ENCODE results near the gene FXR2. TPM values are rescaled to one million over a fixed set of nuclear protein-coding genes. Genes with fewer than 3 reads are reported as not detected.

FXR2 gene
- total RNA-seq, 2 experiments from 2014 or later: 32.1 to 32.4 TPM

DNA sequence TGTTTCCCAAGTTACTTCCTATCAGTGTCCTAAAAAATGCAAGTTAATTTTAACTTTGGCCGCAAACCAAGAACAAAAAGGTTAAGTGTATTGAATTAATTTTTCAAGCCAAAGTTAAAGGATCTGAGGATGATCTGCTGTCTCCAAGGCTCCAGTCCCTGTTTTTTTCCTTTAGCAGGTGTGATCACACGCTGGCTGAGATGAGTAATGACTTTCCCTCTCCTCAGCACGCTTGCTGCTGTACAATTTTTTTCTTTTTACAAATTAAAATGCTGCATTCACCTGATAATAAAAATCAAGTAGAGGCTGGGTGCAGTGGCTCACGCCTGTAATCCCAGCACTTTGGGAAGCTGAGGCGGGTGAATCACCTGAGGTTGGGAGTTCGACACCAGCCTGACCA lies 69.8 kb downstream of the FXR2 start:
- no peaks in the 10 kb centered on the region for H3K9me2 ChIP-seq (ENCODE audit: insufficient read depth, low read length)
- no peak for DNase-seq (ENCODE audit: low spot score)
- no peaks in the 10 kb centered on the region for H3K4me1 ChIP-seq (ENCODE audit: insufficient read depth, low read length, poor library complexity, severe bottlenecking)
- intact Hi-C loops (cut with micrococcal nuclease; ENCODE audit: unreplicated experiment): no loop called here
- CTCF ChIA-PET (ENCODE audit: unreplicated experiment): no interaction called here
- H3K9me3 ChIP-seq (ENCODE audit: low read length): no peaks in the 10 kb centered on the region
- no peak overlapping the region for H3K4me2 ChIP-seq (ENCODE audit: low read length)
- no peak overlapping the region for H3K27ac ChIP-seq (ENCODE audit: low read depth, low read length, poor library complexity, severe bottlenecking)
- no peak overlapping the region for H2AFZ ChIP-seq (ENCODE audit: low read length)
- no peak overlapping the region for H3K4me3 ChIP-seq (ENCODE audit: low read depth, low read length, poor library complexity, severe bottlenecking)
- no peaks in the 10 kb centered on the region for H3K36me3 ChIP-seq (ENCODE audit: insufficient read depth, low read length)
- no peaks in the 10 kb centered on the region for H4K20me1 ChIP-seq (ENCODE audit: insufficient read depth, low read length)
- no peaks in the 10 kb centered on the region for H3K79me2 ChIP-seq (ENCODE audit: insufficient read depth, low read depth, low read length)
- BruUV-seq (replicated peaks): no TSS peak
- POLR2A ChIA-PET: no interaction called here
- TF ChIP-seq EZH2phosphoT487 (IDR thresholded peaks at IDR 0.05; ENCODE audit: borderline replicate concordance, low read depth, low read length): no peak
- TF ChIP-seq, protein P1, sequence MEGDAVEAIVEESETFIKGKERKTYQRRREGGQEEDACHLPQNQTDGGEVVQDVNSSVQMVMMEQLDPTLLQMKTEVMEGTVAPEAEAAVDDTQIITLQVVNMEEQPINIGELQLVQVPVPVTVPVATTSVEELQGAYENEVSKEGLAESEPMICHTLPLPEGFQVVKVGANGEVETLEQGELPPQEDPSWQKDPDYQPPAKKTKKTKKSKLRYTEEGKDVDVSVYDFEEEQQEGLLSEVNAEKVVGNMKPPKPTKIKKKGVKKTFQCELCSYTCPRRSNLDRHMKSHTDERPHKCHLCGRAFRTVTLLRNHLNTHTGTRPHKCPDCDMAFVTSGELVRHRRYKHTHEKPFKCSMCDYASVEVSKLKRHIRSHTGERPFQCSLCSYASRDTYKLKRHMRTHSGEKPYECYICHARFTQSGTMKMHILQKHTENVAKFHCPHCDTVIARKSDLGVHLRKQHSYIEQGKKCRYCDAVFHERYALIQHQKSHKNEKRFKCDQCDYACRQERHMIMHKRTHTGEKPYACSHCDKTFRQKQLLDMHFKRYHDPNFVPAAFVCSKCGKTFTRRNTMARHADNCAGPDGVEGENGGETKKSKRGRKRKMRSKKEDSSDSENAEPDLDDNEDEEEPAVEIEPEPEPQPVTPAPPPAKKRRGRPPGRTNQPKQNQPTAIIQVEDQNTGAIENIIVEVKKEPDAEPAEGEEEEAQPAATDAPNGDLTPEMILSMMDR (conservative IDR thresholded peaks at IDR 0.05; ENCODE audit: low read length): no peak

Small RNA genes lying within 50 kb of the gene (small RNA-seq; reads per million reads assigned to genes)
- gene CD68: not detected
- not detected for gene SNORA48
- gene SNORD10: not detected

Other genes starting within 250 kb of the FXR2 start
- 2.9 and 5.0 TPM in 2 replicates for gene TNK1, start 233.8 kb downstream of the FXR2 start, total RNA-seq (2014; rRNA removed; shearing (Covaris generic))
- 4.8 and 6.4 TPM in 2 replicates for gene TNK1, start 233.8 kb downstream of the FXR2 start, total RNA-seq (2022)
- 8.9 and 15.3 TPM in 2 replicates for gene PLSCR3, start 220.4 kb downstream of the FXR2 start, total RNA-seq (2014; rRNA removed; shearing (Covaris generic))
- gene PLSCR3, start 220.4 kb downstream of the FXR2 start, total RNA-seq (2022): 23.1 and 27.6 TPM in 2 replicates
- gene TMEM256, start 210.8 kb downstream of the FXR2 start, total RNA-seq (2014; rRNA removed; shearing (Covaris generic)): 108 and 165 TPM in 2 replicates
- gene TMEM256, start 210.8 kb downstream of the FXR2 start, total RNA-seq (2022): 96.6 and 107 TPM in 2 replicates
- gene NLGN2, start 207.1 kb downstream of the FXR2 start, total RNA-seq (2014; rRNA removed; shearing (Covaris generic)): 0.06 TPM in 1 of 2 replicates, not detected in the other
- 1.2 TPM in 1 of 2 replicates, not detected in the other for gene NLGN2, start 207.1 kb downstream of the FXR2 start, total RNA-seq (2022)
- not detected in 2 replicates for gene SPEM1, start 194.6 kb downstream of the FXR2 start, total RNA-seq (2014; rRNA removed; shearing (Covaris generic))
- gene SPEM1, start 194.6 kb downstream of the FXR2 start, total RNA-seq (2022): not detected in 2 replicates
- not detected in 2 replicates for gene SPEM2, start 189.3 kb downstream of the FXR2 start, total RNA-seq (2014; rRNA removed; shearing (Covaris generic))
- gene SPEM2, start 189.3 kb downstream of the FXR2 start, total RNA-seq (2022): not detected in 2 replicates
- not detected in 2 replicates for gene SPEM3, start 186.0 kb downstream of the FXR2 start, total RNA-seq (2014; rRNA removed; shearing (Covaris generic))
- gene SPEM3, start 186.0 kb downstream of the FXR2 start, total RNA-seq (2022): not detected in 2 replicates
- gene TMEM102, start 179.5 kb downstream of the FXR2 start, total RNA-seq (2014; rRNA removed; shearing (Covaris generic)): 13.4 and 15.6 TPM in 2 replicates
- gene TMEM102, start 179.5 kb downstream of the FXR2 start, total RNA-seq (2022): 16.6 and 18.9 TPM in 2 replicates
- gene FGF11, start 175.4 kb downstream of the FXR2 start, total RNA-seq (2014; rRNA removed; shearing (Covaris generic)): 1.3 and 2.8 TPM in 2 replicates
- gene FGF11, start 175.4 kb downstream of the FXR2 start, total RNA-seq (2022): 9.9 and 11.0 TPM in 2 replicates
- 12.7 and 13.2 TPM in 2 replicates for gene CHRNB1, start 169.8 kb downstream of the FXR2 start, total RNA-seq (2014; rRNA removed; shearing (Covaris generic))
- 13.4 and 15.6 TPM in 2 replicates for gene CHRNB1, start 169.8 kb downstream of the FXR2 start, total RNA-seq (2022)
- gene ZBTB4, start 135.3 kb downstream of the FXR2 start, total RNA-seq (2014; rRNA removed; shearing (Covaris generic)): 3.4 and 3.5 TPM in 2 replicates
- gene ZBTB4, start 135.3 kb downstream of the FXR2 start, total RNA-seq (2022): 3.9 and 4.6 TPM in 2 replicates
- gene SLC35G6, start 133.5 kb downstream of the FXR2 start, total RNA-seq (2014; rRNA removed; shearing (Covaris generic)): not detected in 2 replicates
- gene SLC35G6, start 133.5 kb downstream of the FXR2 start, total RNA-seq (2022): not detected in 2 replicates
- gene POLR2A, start 130.5 kb downstream of the FXR2 start, total RNA-seq (2014; rRNA removed; shearing (Covaris generic)): 76.6 and 84.2 TPM in 2 replicates
- 218 and 264 TPM in 2 replicates for gene POLR2A, start 130.5 kb downstream of the FXR2 start, total RNA-seq (2022)
- not detected in 2 replicates for gene TNFSF12, start 65.8 kb downstream of the FXR2 start, total RNA-seq (2014; rRNA removed; shearing (Covaris generic))
- not detected in 2 replicates for gene TNFSF12, start 65.8 kb downstream of the FXR2 start, total RNA-seq (2022)
- 0.49 and 0.98 TPM in 2 replicates for gene TNFSF13, start 56.1 kb downstream of the FXR2 start, total RNA-seq (2014; rRNA removed; shearing (Covaris generic))
- 4.8 and 6.0 TPM in 2 replicates for gene TNFSF13, start 56.1 kb downstream of the FXR2 start, total RNA-seq (2022)
- 100 and 102 TPM in 2 replicates for gene SENP3, start 53.0 kb downstream of the FXR2 start, total RNA-seq (2014; rRNA removed; shearing (Covaris generic))
- gene SENP3, start 53.0 kb downstream of the FXR2 start, total RNA-seq (2022): 62.4 and 77.6 TPM in 2 replicates
- 0.10 and 0.54 TPM in 2 replicates for gene CD68, start 35.3 kb downstream of the FXR2 start, total RNA-seq (2014; rRNA removed; shearing (Covaris generic))
- gene CD68, start 35.3 kb downstream of the FXR2 start, total RNA-seq (2022): 0.44 and 0.72 TPM in 2 replicates
- 30.4 and 34.5 TPM in 2 replicates for gene MPDU1, start 31.0 kb downstream of the FXR2 start, total RNA-seq (2014; rRNA removed; shearing (Covaris generic))
- gene MPDU1, start 31.0 kb downstream of the FXR2 start, total RNA-seq (2022): 21.3 and 26.1 TPM in 2 replicates
- 0.23 and 1.6 TPM in 2 replicates for gene SOX15, start 24.8 kb downstream of the FXR2 start, total RNA-seq (2014; rRNA removed; shearing (Covaris generic))
- gene SOX15, start 24.8 kb downstream of the FXR2 start, total RNA-seq (2022): 0.57 and 0.84 TPM in 2 replicates
- gene SAT2, start 12.9 kb upstream of the FXR2 start, total RNA-seq (2014; rRNA removed; shearing (Covaris generic)): 16.0 and 16.9 TPM in 2 replicates
- 37.3 and 41.1 TPM in 2 replicates for gene SAT2, start 12.9 kb upstream of the FXR2 start, total RNA-seq (2022)
- gene SHBG, start 15.2 kb upstream of the FXR2 start, total RNA-seq (2014; rRNA removed; shearing (Covaris generic)): not detected in 2 replicates
- gene SHBG, start 15.2 kb upstream of the FXR2 start, total RNA-seq (2022): 0.50 and 0.53 TPM in 2 replicates
- not detected in 2 replicates for gene ATP1B2, start 36.0 kb upstream of the FXR2 start, total RNA-seq (2014; rRNA removed; shearing (Covaris generic))
- gene ATP1B2, start 36.0 kb upstream of the FXR2 start, total RNA-seq (2022): not detected in 2 replicates
- 52.9 and 69.2 TPM in 2 replicates for gene TP53, start 72.6 kb upstream of the FXR2 start, total RNA-seq (2014; rRNA removed; shearing (Covaris generic))
- 172 and 195 TPM in 2 replicates for gene TP53, start 72.6 kb upstream of the FXR2 start, total RNA-seq (2022)
- 30.7 and 39.3 TPM in 2 replicates for gene WRAP53, start 73.6 kb upstream of the FXR2 start, total RNA-seq (2014; rRNA removed; shearing (Covaris generic))
- gene WRAP53, start 73.6 kb upstream of the FXR2 start, total RNA-seq (2022): 24.8 and 27.4 TPM in 2 replicates
- gene EFNB3, start 90.3 kb upstream of the FXR2 start, total RNA-seq (2014; rRNA removed; shearing (Covaris generic)): not detected in 2 replicates
- 0.11 and 0.15 TPM in 2 replicates for gene EFNB3, start 90.3 kb upstream of the FXR2 start, total RNA-seq (2022)
- gene DNAH2, start 102.8 kb upstream of the FXR2 start, total RNA-seq (2014; rRNA removed; shearing (Covaris generic)): 0.05 TPM in 1 of 2 replicates, not detected in the other
- not detected in 2 replicates for gene DNAH2, start 102.8 kb upstream of the FXR2 start, total RNA-seq (2022)
- gene KDM6B, start 219.3 kb upstream of the FXR2 start, total RNA-seq (2014; rRNA removed; shearing (Covaris generic)): 4.4 and 10.0 TPM in 2 replicates
- gene KDM6B, start 219.3 kb upstream of the FXR2 start, total RNA-seq (2022): 46.4 and 62.9 TPM in 2 replicates
- gene TMEM88, start 240.2 kb upstream of the FXR2 start, total RNA-seq (2014; rRNA removed; shearing (Covaris generic)): 0.41 TPM in 1 of 2 replicates, not detected in the other
- gene TMEM88, start 240.2 kb upstream of the FXR2 start, total RNA-seq (2022): 3.8 and 4.0 TPM in 2 replicates
- gene NAA38, start 242.7 kb upstream of the FXR2 start, total RNA-seq (2014; rRNA removed; shearing (Covaris generic)): 168 and 205 TPM in 2 replicates
- 149 and 153 TPM in 2 replicates for gene NAA38, start 242.7 kb upstream of the FXR2 start, total RNA-seq (2022)
- 16.9 and 18.1 TPM in 2 replicates for gene CYB5D1, start 243.1 kb upstream of the FXR2 start, total RNA-seq (2014; rRNA removed; shearing (Covaris generic))
- 19.3 and 24.8 TPM in 2 replicates for gene CYB5D1, start 243.1 kb upstream of the FXR2 start, total RNA-seq (2022)